Lower lobe of right lung (tissue), 2 donors: ENCODE data around the gene RAB6A. TPM values are rescaled to one million over a fixed set of nuclear protein-coding genes. Genes with fewer than 3 reads are reported as not detected.
A peak's percentile ranks its signal among the peaks of the same experiment; 100 is the strongest.

Source experiments
- ATAC-seq, 2 donors: fragments of 200-7000 bp; cut with Tn5 transposase; one replicate each; pipeline ENCODE4 v1.9.1; 2020 to 2022; ENCODE audit warnings: mild to moderate bottlenecking in 2 of 2, moderate library complexity in 2 of 2
- DNase-seq: peaks from one replicate; pipeline ENCODE4 v3.0.0-alpha.2; 2020
- H3K27ac ChIP-seq: fragments of 200-600 bp; one replicate; pipeline ENCODE4 v1.8.0; 2022
- H3K27me3 ChIP-seq: fragments of 200-600 bp; one replicate; pipeline ENCODE4 v1.8.0; 2022; ENCODE audit warnings: low read depth
- H3K36me3 ChIP-seq: fragments of 200-600 bp; one replicate; pipeline ENCODE4 v1.8.0; 2022; ENCODE audit warnings: mild to moderate bottlenecking
- H3K4me1 ChIP-seq: fragments of 200-600 bp; one replicate; pipeline ENCODE4 v1.8.0; 2022
- H3K4me3 ChIP-seq: fragments of 200-600 bp; one replicate; pipeline ENCODE4 v1.8.0; 2022; ENCODE audit warnings: mild to moderate bottlenecking
- H3K9me3 ChIP-seq: fragments of 200-600 bp; one replicate; pipeline ENCODE4 v1.8.0; 2022
- intact Hi-C: fragments of 100-400 bp; cut with DNase I; formaldehyde crosslinking; loops from one replicate; pipeline ENCODE4 v1.11.0; 2022
- total RNA-seq: library from RNA; stranded (reverse); fragmentation: NEBNext Ultra II Directional; extraction: Animal tissue kit (Norgen Biotek cat#: 25700); gene quantifications from one replicate; pipeline ENCODE4 v1.2.1, GENCODE V29; 2021
- TF ChIP-seq, protein P1 (sequence below): fragments of 200-600 bp; IDR thresholded peaks from one replicate; pipeline ENCODE4 v1.8.0; 2022; ENCODE audit warnings: antibody characterized with exemption, mild to moderate bottlenecking
- donor health status: DM: no; HTN: yes; CAD: no; lungs with severe emphysema.

The RAB6A gene
- total RNA-seq, 1 donor from 2014 or later: 128 TPM

DNA sequence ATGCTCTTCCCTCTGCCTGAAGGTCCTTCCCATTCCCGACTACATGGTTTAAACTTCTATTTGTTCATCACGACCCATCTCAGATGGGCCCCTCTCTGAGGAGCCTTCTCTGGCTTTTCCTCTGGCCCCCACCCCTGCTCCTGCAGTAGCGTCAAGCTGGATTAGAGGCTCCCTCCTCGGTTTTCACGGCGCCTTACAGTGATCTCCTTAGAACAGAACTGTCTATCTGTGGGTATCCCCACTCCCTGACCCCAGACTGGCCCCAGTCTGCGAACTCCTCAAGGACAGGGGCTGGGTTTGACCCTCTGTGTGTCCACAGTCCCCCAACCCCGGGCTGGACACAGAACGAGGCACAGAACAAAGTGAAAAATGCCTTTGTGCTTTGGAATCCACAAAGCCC is 111.7 kb downstream of the RAB6A start:
- Histone ChIP-seq H3K27ac (no peak overlapping the region), H3K9me3 (no peaks in the 10 kb centered on the region), H3K36me3 (no peaks in the 10 kb centered on the region), H3K4me1 (peaks cover 9% of the 10 kb centered on the region), H3K27me3 (no peaks in the 10 kb centered on the region), H3K4me3 (no peak overlapping the region)
- intact Hi-C loops: no loop called here
- ATAC-seq (no peak), DNase-seq (no peak)
- TF ChIP-seq, protein P1, sequence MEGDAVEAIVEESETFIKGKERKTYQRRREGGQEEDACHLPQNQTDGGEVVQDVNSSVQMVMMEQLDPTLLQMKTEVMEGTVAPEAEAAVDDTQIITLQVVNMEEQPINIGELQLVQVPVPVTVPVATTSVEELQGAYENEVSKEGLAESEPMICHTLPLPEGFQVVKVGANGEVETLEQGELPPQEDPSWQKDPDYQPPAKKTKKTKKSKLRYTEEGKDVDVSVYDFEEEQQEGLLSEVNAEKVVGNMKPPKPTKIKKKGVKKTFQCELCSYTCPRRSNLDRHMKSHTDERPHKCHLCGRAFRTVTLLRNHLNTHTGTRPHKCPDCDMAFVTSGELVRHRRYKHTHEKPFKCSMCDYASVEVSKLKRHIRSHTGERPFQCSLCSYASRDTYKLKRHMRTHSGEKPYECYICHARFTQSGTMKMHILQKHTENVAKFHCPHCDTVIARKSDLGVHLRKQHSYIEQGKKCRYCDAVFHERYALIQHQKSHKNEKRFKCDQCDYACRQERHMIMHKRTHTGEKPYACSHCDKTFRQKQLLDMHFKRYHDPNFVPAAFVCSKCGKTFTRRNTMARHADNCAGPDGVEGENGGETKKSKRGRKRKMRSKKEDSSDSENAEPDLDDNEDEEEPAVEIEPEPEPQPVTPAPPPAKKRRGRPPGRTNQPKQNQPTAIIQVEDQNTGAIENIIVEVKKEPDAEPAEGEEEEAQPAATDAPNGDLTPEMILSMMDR: no peak

DNA sequence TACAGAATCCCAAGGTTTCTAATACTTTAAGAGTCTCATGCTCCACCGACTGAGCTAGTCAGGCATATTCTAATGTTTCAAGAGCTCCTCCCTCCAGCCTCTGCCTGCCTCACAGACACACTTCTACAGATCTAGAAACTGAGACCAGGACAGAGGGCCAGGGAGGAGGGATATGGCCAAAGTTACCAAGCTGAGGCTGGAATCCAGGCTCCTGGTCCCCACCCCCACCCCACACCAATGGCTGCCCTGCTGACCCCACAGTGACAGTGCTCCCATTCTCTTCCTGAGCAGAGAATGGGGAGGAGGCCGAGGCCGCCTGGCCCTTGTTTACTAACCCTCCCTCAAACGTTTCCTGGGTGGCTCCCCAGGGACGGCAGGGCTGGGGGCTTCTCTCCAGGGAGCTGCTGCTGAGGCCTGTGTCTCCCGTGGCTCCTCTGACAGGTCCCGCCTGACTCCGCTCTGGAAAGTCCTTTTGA is 112.3 kb downstream of the RAB6A start:
- intact Hi-C loops: no loop called here
- ATAC-seq (no peak), DNase-seq (no peak)
- TF ChIP-seq, protein P1: no peak
- no peak overlapping the region for H3K4me3 ChIP-seq
- H3K27ac ChIP-seq: no peak overlapping the region
- peaks cover 9% of the 10 kb centered on the region for H3K4me1 ChIP-seq
- H3K9me3 ChIP-seq: no peaks in the 10 kb centered on the region
- no peaks in the 10 kb centered on the region for H3K27me3 ChIP-seq
- no peaks in the 10 kb centered on the region for H3K36me3 ChIP-seq

DNA sequence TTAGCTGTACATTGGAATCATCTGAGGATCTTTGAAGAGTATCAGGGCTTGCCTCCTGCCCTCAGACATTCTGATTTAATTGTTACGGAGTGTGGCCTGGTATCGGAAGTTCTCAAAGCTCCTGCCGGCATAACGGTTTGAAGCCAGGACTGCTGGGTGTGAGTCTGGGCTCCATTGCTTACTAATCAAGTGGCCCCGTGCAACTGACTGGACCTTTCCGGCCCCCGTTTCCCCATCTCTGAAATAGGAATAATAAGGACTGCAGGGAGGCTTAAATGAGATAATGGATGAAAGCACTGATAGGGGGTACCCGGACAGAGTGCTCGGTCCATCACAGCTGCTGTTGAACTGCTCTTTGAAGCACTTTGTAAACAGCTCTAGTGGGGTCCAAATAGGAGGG is 112.8 kb downstream of the RAB6A start:
- Histone ChIP-seq H3K27ac (no peak overlapping the region), H3K4me1 (peaks cover 9% of the 10 kb centered on the region), H3K9me3 (no peaks in the 10 kb centered on the region), H3K27me3 (peaks cover 3% of the 10 kb centered on the region), H3K4me3 (peak overlapping the region; percentile 46), H3K36me3 (no peaks in the 10 kb centered on the region)
- ATAC-seq (no peak), DNase-seq (no peak)
- TF ChIP-seq, protein P1: no peak
- intact Hi-C loops: no loop called here

DNA sequence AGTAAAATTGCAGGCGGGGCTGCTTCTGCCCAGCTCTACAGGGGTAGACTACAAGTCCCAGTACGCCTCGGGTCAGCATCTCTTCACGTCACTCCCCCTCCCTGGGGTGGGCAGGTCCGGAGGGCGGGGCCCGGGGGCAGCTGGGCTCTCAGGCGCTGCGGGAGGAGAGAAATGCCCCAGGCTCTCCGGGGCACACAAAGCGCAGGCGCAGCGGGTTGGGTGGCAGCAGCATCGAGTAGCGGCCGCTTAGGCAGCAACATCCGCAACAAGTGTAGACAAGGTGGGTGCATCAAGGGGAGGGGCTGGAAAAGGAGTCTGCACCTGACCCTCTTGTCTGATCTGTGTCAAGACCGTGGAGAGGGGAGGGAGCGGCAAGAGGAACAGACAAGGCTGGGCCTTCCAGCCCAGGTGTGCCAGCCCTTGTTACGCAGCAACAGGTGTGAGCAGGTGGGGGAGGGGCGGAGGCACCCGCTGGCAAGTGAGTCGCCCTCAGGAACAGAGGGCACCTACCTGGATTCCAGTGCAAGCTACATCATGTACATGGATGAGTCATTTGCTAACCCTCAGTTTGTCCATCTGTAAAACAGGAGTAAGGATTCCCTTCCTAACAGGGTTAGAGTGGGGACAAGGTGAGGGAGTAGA is 113.3 kb downstream of the RAB6A start:
- TF ChIP-seq, protein P1: no peak
- H3K27me3 ChIP-seq: peaks cover 3% of the 10 kb centered on the region
- peak overlapping the region; percentile 46 for H3K27ac ChIP-seq
- peaks cover 9% of the 10 kb centered on the region for H3K4me1 ChIP-seq
- no peaks in the 10 kb centered on the region for H3K36me3 ChIP-seq
- no peaks in the 10 kb centered on the region for H3K9me3 ChIP-seq
- DNase-seq (peak; percentile 94), ATAC-seq (peak; percentile 98 to 99)
- peak overlapping the region; percentile 46 for H3K4me3 ChIP-seq
- intact Hi-C loops: no loop called here

DNA sequence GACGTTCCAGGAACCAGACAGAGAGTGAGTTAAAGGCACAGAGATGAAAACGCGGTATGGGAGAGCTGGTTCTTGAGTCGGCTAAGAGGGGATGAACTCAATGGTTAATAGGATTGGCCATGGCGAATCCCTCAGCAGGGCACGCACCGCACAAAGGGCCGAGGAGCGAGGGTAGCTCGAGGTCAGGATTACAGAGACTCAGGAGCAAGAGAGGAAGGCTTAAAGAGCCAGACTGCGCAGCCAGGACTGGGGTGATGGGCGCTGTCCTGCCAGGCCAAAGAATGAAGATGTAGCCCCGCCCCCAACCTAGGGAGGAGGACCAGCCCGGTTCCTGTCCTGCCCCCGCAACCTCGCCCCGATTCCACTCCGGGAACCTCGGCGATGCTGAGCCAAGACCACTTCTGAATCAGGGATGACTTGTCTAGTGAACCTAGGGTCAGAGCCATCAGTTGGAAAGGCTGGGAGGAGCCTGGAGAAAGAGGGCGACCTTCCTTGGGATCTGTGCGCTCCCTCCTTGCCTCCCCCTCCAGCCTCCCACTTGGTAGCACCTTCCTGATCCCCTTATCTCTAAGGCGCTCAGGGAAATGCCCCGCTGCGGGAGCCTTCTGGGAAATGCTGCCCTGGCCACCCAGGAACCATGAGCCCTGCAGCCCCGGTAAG is 114.8 kb downstream of the RAB6A start, which contains the start of gene PLEKHB1:
Gene PLEKHB1 (plus strand): TSS at position 610 of the 660 bp plus-strand sequence. CDS start 28 bp downstream, at position 638.
- ATAC-seq (no peak), DNase-seq (no peak)
- intact Hi-C loops: no loop called here
- peaks cover 9% of the 10 kb centered on the region for H3K4me1 ChIP-seq
- TF ChIP-seq, protein P1: no peak
- no peaks in the 10 kb centered on the region for H3K36me3 ChIP-seq
- no peaks in the 10 kb centered on the region for H3K9me3 ChIP-seq
- peaks cover 8% of the 10 kb centered on the region for H3K27me3 ChIP-seq
- peak within 1 kb of the TSS; percentile 46 for H3K4me3 ChIP-seq
- H3K27ac ChIP-seq: no peak within 1 kb of the TSS
